Neuronal stem cell (in vitro differentiated cells): ENCODE measurements around the gene CKAP2L.
A peak's percentile ranks its signal among the peaks of the same experiment; 100 is the strongest.

Source experiments
- DNase-seq: peaks from one replicate; pipeline ENCODE4 v3.0.0-alpha.2; 2013; ENCODE audit warnings: low spot score
- H2AFZ ChIP-seq: one replicate; pipeline ENCODE4 v1.6.1; 2013; ENCODE audit warnings: mild to moderate bottlenecking, low read length, inconsistent platforms
- H2AK5ac ChIP-seq: 2 replicates; pipeline ENCODE4 v1.6.1; 2013; ENCODE audit warnings: low read depth, mild to moderate bottlenecking, inconsistent platforms, low read length, moderate library complexity, mixed read lengths
- H2BK120ac ChIP-seq: 2 replicates; pipeline ENCODE4 v1.6.1; 2013; ENCODE audit warnings: low read depth, mild to moderate bottlenecking, inconsistent platforms, low read length, moderate library complexity, mixed read lengths
- H2BK12ac ChIP-seq: one replicate; pipeline ENCODE4 v1.6.1; 2013; ENCODE audit warnings: low read length, inconsistent platforms
- H2BK15ac ChIP-seq: 2 replicates; pipeline ENCODE4 v1.6.1; 2013; ENCODE audit warnings: mild to moderate bottlenecking, low read length, inconsistent platforms, mixed read lengths
- H2BK5ac ChIP-seq: one replicate; pipeline ENCODE4 v1.6.1; 2013; ENCODE audit warnings: inconsistent platforms, mild to moderate bottlenecking, low read length, moderate library complexity
- H3K14ac ChIP-seq: one replicate; pipeline ENCODE4 v1.6.1; 2013; ENCODE audit warnings: low read length, inconsistent platforms
- H3K18ac ChIP-seq: 2 replicates; pipeline ENCODE4 v1.6.1; 2013; ENCODE audit warnings: low read length, inconsistent platforms
- H3K23ac ChIP-seq: 2 replicates; pipeline ENCODE4 v1.6.1; 2013; ENCODE audit warnings: low read depth, mild to moderate bottlenecking, mixed read lengths, low read length, inconsistent platforms; ENCODE audit not compliant: poor library complexity
- H3K27ac ChIP-seq: replicated peaks from 3 replicates; pipeline ENCODE4 v1.5.1; 2013; ENCODE audit warnings: low read length, inconsistent platforms
- H3K27me3 ChIP-seq, 3 experiments: 2 replicates each; pipeline ENCODE4 v1.6.1; 2013; ENCODE audit warnings: low read length in 3 of 3, mild to moderate bottlenecking in 2 of 3, inconsistent platforms in 1 of 3, low read depth in 1 of 3, mixed read lengths in 1 of 3, moderate library complexity in 1 of 3; ENCODE audit not compliant: control insufficient read depth in 3 of 3, insufficient read depth in 3 of 3
- H3K36me3 ChIP-seq, 2 donors: replicated peaks in 1 of 2; 2 replicates each; pipeline ENCODE4 v1.6.1; 2013; ENCODE audit warnings: low read length in 2 of 2; ENCODE audit not compliant: control insufficient read depth in 2 of 2, insufficient read depth in 2 of 2
- H3K4ac ChIP-seq: 2 replicates; pipeline ENCODE4 v1.6.1; 2013; ENCODE audit warnings: inconsistent platforms, mild to moderate bottlenecking, low read length, moderate library complexity
- H3K4me1 ChIP-seq, 2 donors: 1 replicate in 1 of 2; 2 replicates in 1 of 2; pipeline ENCODE4 v1.6.1; 2013; ENCODE audit warnings: low read length in 2 of 2, low read depth in 1 of 2; ENCODE audit not compliant: control insufficient read depth in 2 of 2, insufficient read depth in 1 of 2
- H3K4me2 ChIP-seq: one replicate; pipeline ENCODE4 v1.6.1; 2013; ENCODE audit warnings: mild to moderate bottlenecking, low read length, inconsistent platforms; ENCODE audit not compliant: insufficient read depth, poor library complexity, severe bottlenecking
- H3K4me3 ChIP-seq, 2 donors: 2 replicates each; pipeline ENCODE4 v1.5.1; 2013; ENCODE audit warnings: low read length in 2 of 2, mild to moderate bottlenecking in 2 of 2, inconsistent platforms in 1 of 2, moderate library complexity in 1 of 2
- H3K79me1 ChIP-seq: one replicate; pipeline ENCODE4 v1.6.1; 2013; ENCODE audit warnings: low read depth, mild to moderate bottlenecking, inconsistent platforms, low read length, moderate library complexity
- H3K9ac ChIP-seq: one replicate; pipeline ENCODE4 v1.6.1; 2013; ENCODE audit warnings: mild to moderate bottlenecking, low read depth, low read length, inconsistent platforms; ENCODE audit not compliant: poor library complexity
- H3K9me3 ChIP-seq, 2 donors: replicated peaks in 1 of 2; 2 replicates each; pipeline versions ENCODE3 to v1.6.1; 2013; ENCODE audit warnings: low read length in 2 of 2, mild to moderate bottlenecking in 2 of 2, inconsistent platforms in 1 of 2, low read depth in 1 of 2, mixed read lengths in 1 of 2, moderate library complexity in 1 of 2; ENCODE audit not compliant: control insufficient read depth in 2 of 2, insufficient read depth in 1 of 2
- H4K8ac ChIP-seq: one replicate; pipeline ENCODE4 v1.6.1; 2013; ENCODE audit warnings: low read depth, mild to moderate bottlenecking, inconsistent platforms, low read length, moderate library complexity
- H4K91ac ChIP-seq: one replicate; pipeline ENCODE4 v1.6.1; 2013; ENCODE audit warnings: low read length, low read depth, mild to moderate bottlenecking, inconsistent platforms; ENCODE audit not compliant: poor library complexity
- WGBS, 2 donors: extraction: QIAGEN DNeasy Blood & Tissue Kit; methylation state at CpG; one replicate each; pipeline ENCODE4 v1.1.7; 2013; ENCODE audit warnings: missing lambda C conversion rate in 2 of 2, mixed read lengths in 1 of 2; ENCODE audit not compliant: insufficient read length in 2 of 2, insufficient replicate concordance in 1 of 2; ENCODE audit errors: extremely low coverage in 2 of 2; 5-methylcytosine and 5-hydroxymethylcytosine counted together

The CKAP2L gene

DNA sequence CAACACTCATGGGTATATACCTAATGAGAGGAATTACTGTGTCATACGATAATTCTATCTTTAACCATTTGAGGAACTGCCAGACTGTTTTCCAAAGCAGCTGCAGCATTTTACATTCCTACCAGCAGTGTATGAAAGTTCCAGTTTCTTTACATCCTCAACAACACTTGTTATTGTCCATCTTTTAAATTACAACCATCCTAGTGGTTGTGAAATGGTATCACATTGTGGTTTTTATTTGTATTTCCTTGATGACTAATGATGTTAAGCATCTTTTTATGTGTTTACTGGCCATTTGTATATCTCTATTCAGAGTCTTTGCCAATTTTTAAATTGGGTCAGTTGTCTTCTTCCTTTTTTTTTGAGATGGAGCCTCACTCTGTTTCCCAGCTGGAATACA is 4.0 kb upstream of the CKAP2L start:
- Histone ChIP-seq H2BK120ac (no peak overlapping the region), H3K27ac (no peak overlapping the region), H4K91ac (no peak overlapping the region), H2BK12ac (no peak overlapping the region), H3K36me3 (no peaks in the 10 kb centered on the region), H2BK15ac (no peak overlapping the region), H3K18ac (no peak overlapping the region), H2AFZ (no peak overlapping the region), H4K8ac (no peak overlapping the region), H3K4me3 (no peak overlapping the region), H2BK5ac (no peak overlapping the region), H3K4me1 (no peaks in the 10 kb centered on the region), H2AK5ac (no peak overlapping the region), H3K4ac (no peak overlapping the region), H3K14ac (no peak overlapping the region), H3K79me1 (peaks cover 2% of the 10 kb centered on the region), H3K4me2 (no peak overlapping the region), H3K27me3 (no peaks in the 10 kb centered on the region), H3K9ac (no peak overlapping the region), H3K9me3 (no peaks in the 10 kb centered on the region), H3K23ac (no peak overlapping the region)
- WGBS, 2 donors: no CpG with 5 or more reads among the region's 1 CpG
- no peak for DNase-seq

DNA sequence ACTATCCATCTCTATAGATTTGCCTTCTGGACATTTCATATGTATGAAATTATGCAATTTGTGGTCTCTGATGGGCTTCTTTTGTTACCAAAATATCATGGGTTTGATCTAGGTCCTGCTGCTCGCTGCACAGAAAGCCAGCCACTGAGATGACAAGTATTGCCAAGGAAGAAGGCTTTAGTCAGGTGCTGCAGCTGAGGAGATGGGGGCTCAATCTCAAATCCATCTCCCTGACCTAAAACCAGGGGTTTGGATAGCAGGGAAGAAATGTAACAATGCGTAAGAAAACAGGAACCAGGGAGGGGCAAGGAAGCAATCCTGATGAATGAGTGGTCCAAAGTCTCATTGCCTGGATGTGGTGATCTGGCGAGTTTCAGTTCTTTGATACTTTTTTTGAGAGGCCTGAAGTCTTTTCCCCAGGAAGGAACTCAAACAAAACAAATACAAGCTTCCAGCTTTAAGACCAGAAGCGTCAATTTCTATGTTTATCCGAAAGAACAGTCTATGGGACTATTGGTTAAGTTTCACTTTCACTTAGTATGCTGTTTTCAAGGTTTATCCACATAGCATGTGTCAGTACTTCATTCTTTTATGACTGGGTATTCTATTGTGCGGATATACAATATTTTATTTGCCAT is 3.4 kb upstream of the CKAP2L start:
- no peak overlapping the region for H3K14ac ChIP-seq
- H3K4ac ChIP-seq: no peak overlapping the region
- no peak overlapping the region for H4K8ac ChIP-seq
- no peak overlapping the region for H3K9ac ChIP-seq
- no CpG with 5 or more reads among the region's 6 CpGs for WGBS, 2 donors
- H2BK12ac ChIP-seq: no peak overlapping the region
- no peak overlapping the region for H3K18ac ChIP-seq
- H2AFZ ChIP-seq: no peak overlapping the region
- H3K4me1 ChIP-seq: peaks cover 0 to 4% of the 10 kb centered on the region in 2 donors
- H2BK120ac ChIP-seq: no peak overlapping the region
- no peak for DNase-seq
- H3K36me3 ChIP-seq: no peaks in the 10 kb centered on the region
- H3K27me3 ChIP-seq: no peaks in the 10 kb centered on the region
- H3K4me3 ChIP-seq: no peak overlapping the region
- H3K23ac ChIP-seq: no peak overlapping the region
- no peaks in the 10 kb centered on the region for H3K9me3 ChIP-seq
- no peak overlapping the region for H4K91ac ChIP-seq
- H3K79me1 ChIP-seq: peaks cover 2% of the 10 kb centered on the region
- no peak overlapping the region for H3K4me2 ChIP-seq
- H2AK5ac ChIP-seq: no peak overlapping the region
- H2BK5ac ChIP-seq: no peak overlapping the region
- H3K27ac ChIP-seq: no peak overlapping the region
- H2BK15ac ChIP-seq: no peak overlapping the region

DNA sequence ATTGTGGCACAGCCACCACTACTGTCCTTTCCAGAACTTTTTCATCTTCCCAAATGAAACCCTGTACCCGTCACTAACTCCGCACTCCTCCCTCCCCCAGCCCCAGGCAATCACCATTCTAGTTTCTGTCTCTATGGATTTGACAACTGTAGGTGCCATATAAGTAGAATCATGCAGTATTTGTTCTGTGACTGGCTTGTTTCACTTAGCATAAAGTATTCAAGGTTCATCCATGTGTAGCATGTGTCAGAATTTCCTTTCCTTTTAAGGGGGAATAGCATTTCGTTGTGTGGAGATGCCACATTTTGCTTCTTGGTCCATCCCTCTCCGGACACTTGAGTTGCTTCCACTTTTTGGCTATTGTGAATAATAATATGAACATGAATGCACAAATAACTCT is 842 bp upstream of the CKAP2L start:
- DNase-seq: no peak
- Histone ChIP-seq H3K27ac (no peak overlapping the region), H4K8ac (no peak overlapping the region), H3K18ac (no peak overlapping the region), H2BK12ac (no peak overlapping the region), H3K4me1 (peaks cover 0 to 5% of the 10 kb centered on the region in 2 donors), H3K9me3 (no peaks in the 10 kb centered on the region), H2BK5ac (no peak overlapping the region), H3K4ac (no peak overlapping the region), H3K27me3 (no peaks in the 10 kb centered on the region), H3K4me3 (peak overlapping the region in 1 of 2 donors; percentile 91), H3K9ac (no peak overlapping the region), H3K14ac (no peak overlapping the region), H3K79me1 (peaks cover 2% of the 10 kb centered on the region), H2BK120ac (no peak overlapping the region), H3K23ac (no peak overlapping the region), H2AFZ (peak overlapping the region; percentile 97), H2AK5ac (no peak overlapping the region), H3K4me2 (no peak overlapping the region), H4K91ac (no peak overlapping the region), H3K36me3 (peaks cover 2 to 22% of the 10 kb centered on the region in 2 donors), H2BK15ac (no peak overlapping the region)
- no CpG with 5 or more reads among the region's 4 CpGs for WGBS, 2 donors

DNA sequence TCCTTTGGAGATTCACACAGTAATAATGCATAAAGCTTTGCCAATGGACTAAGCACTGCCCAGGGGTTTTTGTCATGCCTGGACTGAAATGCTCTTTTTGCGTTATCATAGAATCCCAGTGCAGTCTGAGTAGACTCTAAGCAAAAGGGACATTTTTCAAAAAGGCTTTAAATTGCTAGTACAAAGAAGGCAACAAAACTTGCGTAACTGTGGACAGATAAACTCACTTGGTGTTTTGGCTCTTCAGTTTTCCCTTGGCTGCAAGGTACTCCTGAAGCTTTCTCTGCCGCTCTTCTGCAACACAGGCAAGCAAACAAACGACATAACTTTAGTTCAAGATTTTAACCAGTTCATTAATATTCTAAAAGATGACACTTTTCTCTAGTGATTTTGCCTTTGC is 2.1 kb downstream of the CKAP2L start:
- H3K9ac ChIP-seq: no peak overlapping the region
- H3K23ac ChIP-seq: no peak overlapping the region
- no peak overlapping the region for H2BK12ac ChIP-seq
- peaks cover 2% of the 10 kb centered on the region for H3K79me1 ChIP-seq
- DNase-seq: no peak
- no peaks in the 10 kb centered on the region for H3K9me3 ChIP-seq
- H2BK120ac ChIP-seq: no peak overlapping the region
- H3K4me1 ChIP-seq: peaks cover 0 to 5% of the 10 kb centered on the region in 2 donors
- H3K4me3 ChIP-seq: no peak overlapping the region
- no peak overlapping the region for H2AFZ ChIP-seq
- no peak overlapping the region for H2BK15ac ChIP-seq
- H3K4me2 ChIP-seq: no peak overlapping the region
- no peak overlapping the region for H2BK5ac ChIP-seq
- H3K36me3 ChIP-seq: peaks cover 9 to 52% of the 10 kb centered on the region in 2 donors
- H3K27ac ChIP-seq: no peak overlapping the region
- H4K91ac ChIP-seq: no peak overlapping the region
- H4K8ac ChIP-seq: no peak overlapping the region
- H3K14ac ChIP-seq: no peak overlapping the region
- no peak overlapping the region for H2AK5ac ChIP-seq
- no peaks in the 10 kb centered on the region for H3K27me3 ChIP-seq
- WGBS, 2 donors: no CpG with 5 or more reads among the region's 4 CpGs
- H3K4ac ChIP-seq: no peak overlapping the region
- H3K18ac ChIP-seq: no peak overlapping the region
